ENCODE measurements around the gene TSEN34.

DNA sequence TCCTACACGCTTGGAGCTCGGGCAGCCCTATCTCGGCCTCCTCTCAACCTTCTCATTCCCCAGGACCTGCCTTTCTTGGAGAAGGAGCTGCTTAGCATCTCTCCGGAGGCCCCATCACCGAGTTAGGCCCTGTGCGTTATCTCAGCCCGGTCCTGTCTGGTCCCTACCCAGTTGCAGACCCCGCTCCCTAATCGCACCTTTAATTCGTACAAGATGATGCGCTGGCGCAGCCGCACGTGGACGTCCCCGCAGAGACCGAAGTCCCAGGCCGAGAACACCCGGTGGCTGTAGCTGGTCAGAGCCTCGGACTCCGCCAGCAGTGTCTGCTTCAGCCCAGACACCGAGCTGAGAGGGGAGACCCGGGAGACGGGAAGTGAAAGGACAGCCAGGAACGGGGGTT, 25.9 kb upstream of the TSEN34 start:
- TF ChIP-seq, protein P1, sequence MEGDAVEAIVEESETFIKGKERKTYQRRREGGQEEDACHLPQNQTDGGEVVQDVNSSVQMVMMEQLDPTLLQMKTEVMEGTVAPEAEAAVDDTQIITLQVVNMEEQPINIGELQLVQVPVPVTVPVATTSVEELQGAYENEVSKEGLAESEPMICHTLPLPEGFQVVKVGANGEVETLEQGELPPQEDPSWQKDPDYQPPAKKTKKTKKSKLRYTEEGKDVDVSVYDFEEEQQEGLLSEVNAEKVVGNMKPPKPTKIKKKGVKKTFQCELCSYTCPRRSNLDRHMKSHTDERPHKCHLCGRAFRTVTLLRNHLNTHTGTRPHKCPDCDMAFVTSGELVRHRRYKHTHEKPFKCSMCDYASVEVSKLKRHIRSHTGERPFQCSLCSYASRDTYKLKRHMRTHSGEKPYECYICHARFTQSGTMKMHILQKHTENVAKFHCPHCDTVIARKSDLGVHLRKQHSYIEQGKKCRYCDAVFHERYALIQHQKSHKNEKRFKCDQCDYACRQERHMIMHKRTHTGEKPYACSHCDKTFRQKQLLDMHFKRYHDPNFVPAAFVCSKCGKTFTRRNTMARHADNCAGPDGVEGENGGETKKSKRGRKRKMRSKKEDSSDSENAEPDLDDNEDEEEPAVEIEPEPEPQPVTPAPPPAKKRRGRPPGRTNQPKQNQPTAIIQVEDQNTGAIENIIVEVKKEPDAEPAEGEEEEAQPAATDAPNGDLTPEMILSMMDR (IDR thresholded peaks at IDR 0.05; ENCODE audit: insufficient read depth, low read depth, low read length): no peak
- TF ChIP-seq EZH2 (IDR thresholded peaks at IDR 0.05; ENCODE audit: insufficient read depth, low read length): no peak

All from astrocyte (in vitro differentiated cells and primary cell).